H1 (cell line): Measurements from ENCODE around the gene ARHGEF4. TPM values are rescaled to one million over a fixed set of nuclear protein-coding genes. Genes with fewer than 3 reads are reported as not detected.

Source experiments
- ASH2L ChIP-seq: fragments of 200-600, 300-600 bp; sonication (generic); IDR thresholded peaks from one replicate; pipeline ENCODE4 v1.7.1; 2017; ENCODE audit warnings: low read length
- BCL11A ChIP-seq, 2 experiments: IDR thresholded peaks; one replicate each; pipeline ENCODE4 v1.6.1; 2011; ENCODE audit warnings: low read depth in 2 of 2, low read length in 2 of 2, mild to moderate bottlenecking in 2 of 2
- KDM4A ChIP-seq: IDR thresholded peaks from one replicate; pipeline ENCODE4 v1.7.1; 2012; ENCODE audit warnings: low read depth, mild to moderate bottlenecking, moderate library complexity, low read length, inconsistent platforms; ENCODE audit not compliant: severe bottlenecking
- SRF ChIP-seq: IDR thresholded peaks from 2 replicates; pipeline ENCODE4 v1.6.1; 2011; ENCODE audit warnings: mild to moderate bottlenecking, low read depth, low read length, moderate library complexity
- SUZ12 ChIP-seq: fragments of 200-600 bp; sonication (generic); IDR thresholded peaks from 2 replicates; pipeline ENCODE4 v1.6.1; 2012; ENCODE audit warnings: mild to moderate bottlenecking, inconsistent platforms, low read length, moderate library complexity, mixed read lengths
- polyA plus RNA-seq, 7 experiments: library from polyadenylated mRNA; depleted of rRNA in 3 of 7; stranded (reverse) in 5 of 7; unstranded in 2 of 7; fragments of >200 nt in 5 of 7; fragments of 200-250 nt in 2 of 7; gene quantifications; 1 replicate in 5 of 7; 2 replicates in 1 of 7; 4 replicates in 1 of 7; pipeline versions ENCODE4 v1.2.1 to v1.2.3, GENCODE V29; 2011 to 2013; ENCODE audit warnings: missing spikeins in 2 of 7, mixed read lengths in 2 of 7
- total RNA-seq: library from RNA; stranded (reverse); fragmentation: NEBNext Ultra II Directional; extraction: Animal tissue kit (Norgen Biotek cat#: 25700); gene quantifications from 2 replicates; pipeline ENCODE4 v1.2.1, GENCODE V29; 2021
- TF ChIP-seq, protein P1 (sequence below): IDR thresholded peaks from 2 replicates; pipeline ENCODE4 v1.6.1; 2011; ENCODE audit warnings: low read length, improper control_type of control experiment

The ARHGEF4 gene
- total and polyA plus RNA-seq, 2 of the 8 experiments (the other 6 are each of a cell fraction or from before 2014, with no cell fraction given), result 10.6 to 14.6 TPM

DNA sequence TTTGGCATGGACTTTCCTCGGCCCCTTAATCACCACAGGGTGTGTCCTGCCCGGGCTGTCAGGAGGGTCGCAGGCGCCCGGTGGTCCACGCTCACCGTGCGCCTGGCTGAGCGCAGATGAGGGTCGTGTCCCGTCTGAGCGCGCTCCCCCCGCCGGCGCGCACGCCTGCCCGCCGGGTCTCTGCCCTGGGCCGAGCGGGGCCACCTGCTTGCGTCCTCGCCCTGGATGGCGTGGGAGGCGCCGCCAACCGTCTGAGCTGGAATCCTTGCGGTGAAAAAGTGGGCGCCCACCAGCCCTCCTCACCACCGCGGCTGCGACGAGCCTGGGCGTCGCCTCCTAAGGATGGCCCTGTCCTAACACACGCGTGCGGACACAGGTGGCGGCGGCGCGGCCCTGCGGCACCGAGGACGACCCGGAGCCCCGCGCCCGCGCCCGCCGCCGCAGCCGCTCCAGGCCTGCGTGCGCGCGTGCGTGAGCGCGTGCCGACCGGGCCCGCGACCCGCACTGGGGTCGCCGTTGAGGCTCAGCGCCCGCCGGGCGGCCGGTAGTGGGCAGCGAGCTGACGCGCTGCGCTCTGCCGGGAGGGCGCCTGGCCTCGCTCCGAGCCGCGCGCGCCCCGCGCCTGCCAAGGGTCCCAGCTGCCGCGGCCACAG is 126.6 kb downstream of the ARHGEF4 start (continued):
- peak; percentile 76 for TF ChIP-seq KDM4A
- TF ChIP-seq, protein P1, sequence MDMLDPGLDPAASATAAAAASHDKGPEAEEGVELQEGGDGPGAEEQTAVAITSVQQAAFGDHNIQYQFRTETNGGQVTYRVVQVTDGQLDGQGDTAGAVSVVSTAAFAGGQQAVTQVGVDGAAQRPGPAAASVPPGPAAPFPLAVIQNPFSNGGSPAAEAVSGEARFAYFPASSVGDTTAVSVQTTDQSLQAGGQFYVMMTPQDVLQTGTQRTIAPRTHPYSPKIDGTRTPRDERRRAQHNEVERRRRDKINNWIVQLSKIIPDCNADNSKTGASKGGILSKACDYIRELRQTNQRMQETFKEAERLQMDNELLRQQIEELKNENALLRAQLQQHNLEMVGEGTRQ, result no peak
- TF ChIP-seq SUZ12, result peak; percentile 78
- no peak for TF ChIP-seq SRF
- TF ChIP-seq BCL11A (IDR thresholded peaks at IDR 0.05; ENCODE audit: low read depth in 2 of 2, low read length in 2 of 2), result no peak
- TF ChIP-seq ASH2L, result no peak
